Measurements from ENCODE around the gene WIPF1.

The WIPF1 gene

DNA sequence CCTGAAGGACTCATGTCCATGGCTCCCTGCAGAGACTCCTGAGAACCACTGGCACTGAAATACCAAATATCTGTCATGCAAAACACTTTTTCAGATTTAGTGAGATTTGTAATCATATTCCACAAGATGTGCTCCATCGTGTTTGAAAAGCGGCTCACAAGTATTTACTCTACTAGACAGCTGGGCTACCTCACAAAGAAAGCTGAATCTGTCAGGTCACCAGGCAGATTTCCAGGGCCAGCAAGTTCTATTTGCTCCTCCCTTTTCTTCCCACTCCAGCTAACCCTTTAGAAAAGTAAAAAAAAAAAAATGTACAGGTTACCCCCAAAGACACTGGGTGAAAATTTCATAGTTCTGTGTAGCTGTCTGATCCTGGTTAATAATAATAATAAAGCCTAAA, 22.9 kb downstream of the WIPF1 start:
- H3K27me3 ChIP-seq (ENCODE audit: control insufficient read depth, insufficient read depth, low read length), result no peaks in the 10 kb centered on the region
- H3K27ac ChIP-seq, result no peak overlapping the region
- no peak overlapping the region for H3K9ac ChIP-seq
- no peaks in the 10 kb centered on the region for H3K36me3 ChIP-seq (ENCODE audit: control insufficient read depth, insufficient read depth, low read length)
- TF ChIP-seq, protein P1, sequence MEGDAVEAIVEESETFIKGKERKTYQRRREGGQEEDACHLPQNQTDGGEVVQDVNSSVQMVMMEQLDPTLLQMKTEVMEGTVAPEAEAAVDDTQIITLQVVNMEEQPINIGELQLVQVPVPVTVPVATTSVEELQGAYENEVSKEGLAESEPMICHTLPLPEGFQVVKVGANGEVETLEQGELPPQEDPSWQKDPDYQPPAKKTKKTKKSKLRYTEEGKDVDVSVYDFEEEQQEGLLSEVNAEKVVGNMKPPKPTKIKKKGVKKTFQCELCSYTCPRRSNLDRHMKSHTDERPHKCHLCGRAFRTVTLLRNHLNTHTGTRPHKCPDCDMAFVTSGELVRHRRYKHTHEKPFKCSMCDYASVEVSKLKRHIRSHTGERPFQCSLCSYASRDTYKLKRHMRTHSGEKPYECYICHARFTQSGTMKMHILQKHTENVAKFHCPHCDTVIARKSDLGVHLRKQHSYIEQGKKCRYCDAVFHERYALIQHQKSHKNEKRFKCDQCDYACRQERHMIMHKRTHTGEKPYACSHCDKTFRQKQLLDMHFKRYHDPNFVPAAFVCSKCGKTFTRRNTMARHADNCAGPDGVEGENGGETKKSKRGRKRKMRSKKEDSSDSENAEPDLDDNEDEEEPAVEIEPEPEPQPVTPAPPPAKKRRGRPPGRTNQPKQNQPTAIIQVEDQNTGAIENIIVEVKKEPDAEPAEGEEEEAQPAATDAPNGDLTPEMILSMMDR (IDR thresholded peaks at IDR 0.05), result no peak
- H3K4me3 ChIP-seq (ENCODE audit: low read depth, low read length), result no peak overlapping the region
- H3K4me2 ChIP-seq (ENCODE audit: low read length), result no peak overlapping the region
- no peaks in the 10 kb centered on the region for H3K9me3 ChIP-seq (ENCODE audit: control insufficient read depth, low read length)
- no peaks in the 10 kb centered on the region for H3K4me1 ChIP-seq
- H3K79me2 ChIP-seq, result no peaks in the 10 kb centered on the region
- no peak overlapping the region for H2AFZ ChIP-seq

DNA sequence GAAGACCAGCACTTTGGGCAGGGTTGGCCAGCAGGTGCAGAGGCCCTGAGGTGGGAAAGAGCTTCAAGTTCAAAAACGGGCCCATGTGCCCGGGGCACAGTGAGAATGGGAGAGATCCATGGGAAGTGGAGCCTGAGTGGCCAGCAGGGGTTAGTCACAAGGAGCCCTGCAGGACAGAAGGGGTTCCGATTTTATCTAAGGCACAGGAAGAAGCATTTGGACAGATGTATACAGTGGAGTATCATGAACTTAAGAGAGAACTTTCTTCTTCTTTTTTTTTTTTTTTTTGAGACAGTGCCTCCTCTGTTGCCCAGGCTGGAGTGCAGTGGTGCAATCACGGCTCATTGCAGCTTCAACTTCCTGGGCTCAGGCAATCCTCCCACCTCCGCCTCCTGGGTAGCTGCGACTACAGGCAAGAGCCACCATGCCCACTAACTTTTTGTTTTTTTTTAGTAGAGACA, 24.0 kb downstream of the WIPF1 start:
- Histone ChIP-seq H3K4me1 (no peaks in the 10 kb centered on the region), H3K27ac (no peak overlapping the region), H3K4me3 (ENCODE audit: low read depth, low read length) (no peak overlapping the region), H2AFZ (no peak overlapping the region), H3K79me2 (no peaks in the 10 kb centered on the region), H3K36me3 (ENCODE audit: control insufficient read depth, insufficient read depth, low read length) (no peaks in the 10 kb centered on the region), H3K9me3 (ENCODE audit: control insufficient read depth, low read length) (no peaks in the 10 kb centered on the region), H3K9ac (no peak overlapping the region), H3K4me2 (ENCODE audit: low read length) (no peak overlapping the region), H3K27me3 (ENCODE audit: control insufficient read depth, insufficient read depth, low read length) (no peaks in the 10 kb centered on the region)
- TF ChIP-seq, protein P1 (IDR thresholded peaks at IDR 0.05), result no peak

DNA sequence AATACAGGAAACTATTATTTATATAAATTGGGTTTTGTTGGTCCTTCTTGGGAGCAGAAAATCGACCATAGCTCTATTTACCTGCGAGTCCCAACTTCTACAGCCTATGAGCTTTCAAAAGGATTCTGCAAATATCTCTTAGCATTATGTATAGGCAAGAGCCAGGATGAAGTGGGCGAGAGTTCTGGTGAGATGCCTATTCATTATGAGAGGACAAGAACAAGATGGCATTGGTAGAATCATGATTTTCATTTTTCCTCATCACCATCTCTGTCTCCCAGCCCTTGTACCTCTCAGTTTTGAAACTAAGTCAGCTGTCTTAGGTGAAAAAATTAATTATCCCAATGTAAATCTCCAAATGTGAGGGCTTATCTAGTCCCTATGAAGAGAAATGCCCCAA, 25.0 kb downstream of the WIPF1 start:
- TF ChIP-seq, protein P1 (IDR thresholded peaks at IDR 0.05), result no peak
- Histone ChIP-seq H3K9me3 (ENCODE audit: control insufficient read depth, low read length) (no peaks in the 10 kb centered on the region), H3K4me1 (no peaks in the 10 kb centered on the region), H3K9ac (no peak overlapping the region), H3K79me2 (no peaks in the 10 kb centered on the region), H3K36me3 (ENCODE audit: control insufficient read depth, insufficient read depth, low read length) (no peaks in the 10 kb centered on the region), H3K4me3 (ENCODE audit: low read depth, low read length) (no peak overlapping the region), H2AFZ (no peak overlapping the region), H3K27ac (no peak overlapping the region), H3K4me2 (ENCODE audit: low read length) (no peak overlapping the region), H3K27me3 (ENCODE audit: control insufficient read depth, insufficient read depth, low read length) (no peaks in the 10 kb centered on the region)

DNA sequence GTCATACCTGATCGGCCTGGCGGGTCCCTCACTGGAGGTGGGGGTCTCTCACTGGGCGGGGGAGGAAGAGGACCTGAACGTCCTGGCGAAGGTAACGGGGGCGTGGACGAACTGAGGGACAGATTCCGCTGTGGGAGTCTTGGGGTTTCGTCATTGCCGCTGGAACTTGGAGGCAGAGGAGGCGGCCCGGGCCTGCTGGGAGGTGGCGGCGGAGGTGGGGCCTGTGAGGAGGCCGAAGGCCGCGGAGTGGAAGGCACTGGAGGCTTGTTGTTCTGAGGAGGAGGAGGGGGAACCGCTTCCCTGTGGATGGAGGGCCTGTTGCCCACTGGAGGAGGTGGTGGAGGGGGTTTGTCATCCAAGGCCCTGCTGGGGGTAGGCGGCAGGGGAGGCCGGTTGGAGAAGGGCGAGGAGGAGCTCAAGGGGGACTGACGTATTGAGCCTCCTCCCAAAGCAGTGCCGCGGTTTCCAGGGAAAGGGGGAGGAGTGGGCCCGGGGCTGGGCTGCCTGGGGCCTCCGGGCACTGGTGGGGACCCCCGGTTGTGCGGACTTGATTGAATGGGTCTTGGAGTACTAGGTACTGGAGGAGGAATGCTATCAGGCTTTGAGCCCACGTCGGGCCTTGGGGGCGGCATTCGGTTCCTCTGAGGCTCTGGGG, 25.8 kb downstream of the WIPF1 start:
- no peaks in the 10 kb centered on the region for H3K4me1 ChIP-seq
- no peaks in the 10 kb centered on the region for H3K36me3 ChIP-seq (ENCODE audit: control insufficient read depth, insufficient read depth, low read length)
- TF ChIP-seq, protein P1 (IDR thresholded peaks at IDR 0.05), result no peak
- no peak overlapping the region for H2AFZ ChIP-seq
- no peaks in the 10 kb centered on the region for H3K27me3 ChIP-seq (ENCODE audit: control insufficient read depth, insufficient read depth, low read length)
- H3K79me2 ChIP-seq, result no peaks in the 10 kb centered on the region
- no peak overlapping the region for H3K4me2 ChIP-seq (ENCODE audit: low read length)
- no peak overlapping the region for H3K9ac ChIP-seq
- no peak overlapping the region for H3K27ac ChIP-seq
- H3K9me3 ChIP-seq (ENCODE audit: control insufficient read depth, low read length), result no peaks in the 10 kb centered on the region
- no peak overlapping the region for H3K4me3 ChIP-seq (ENCODE audit: low read depth, low read length)

DNA sequence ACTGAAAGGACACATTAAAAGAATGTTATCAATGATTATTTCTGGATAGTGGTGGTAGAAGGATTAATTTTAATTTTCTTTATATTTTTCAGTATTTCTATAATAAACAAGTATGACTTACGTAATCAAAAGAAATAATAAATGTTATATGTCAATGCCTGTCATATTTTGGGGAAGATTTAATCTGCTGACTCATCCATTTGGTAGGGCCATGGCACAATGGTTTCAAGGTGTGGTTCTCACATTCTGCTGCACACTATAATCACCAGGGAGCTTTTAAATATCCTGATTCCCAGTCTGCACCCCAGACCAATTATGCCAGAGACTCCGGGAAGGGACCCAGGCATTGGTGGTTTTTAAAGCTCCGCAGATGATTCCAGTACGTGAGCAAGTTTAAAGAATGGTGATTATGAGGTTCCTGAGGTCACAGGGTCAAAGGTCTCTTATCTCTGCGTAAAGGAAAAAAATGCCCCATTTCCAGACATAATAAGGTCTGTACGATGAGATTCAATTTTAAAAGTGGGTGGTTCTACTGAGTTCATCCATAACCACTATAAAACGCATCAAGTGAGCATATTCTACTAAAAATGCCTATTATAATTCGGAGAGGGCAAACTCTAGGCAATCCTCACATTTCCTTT, 27.2 kb downstream of the WIPF1 start:
- H3K4me3 ChIP-seq (ENCODE audit: low read depth, low read length), result no peak overlapping the region
- H3K4me2 ChIP-seq (ENCODE audit: low read length), result no peak overlapping the region
- TF ChIP-seq, protein P1 (IDR thresholded peaks at IDR 0.05), result no peak
- no peak overlapping the region for H3K9ac ChIP-seq
- H3K4me1 ChIP-seq, result no peaks in the 10 kb centered on the region
- H3K27ac ChIP-seq, result no peak overlapping the region
- H3K27me3 ChIP-seq (ENCODE audit: control insufficient read depth, insufficient read depth, low read length), result no peaks in the 10 kb centered on the region
- H2AFZ ChIP-seq, result no peak overlapping the region
- no peaks in the 10 kb centered on the region for H3K36me3 ChIP-seq (ENCODE audit: control insufficient read depth, insufficient read depth, low read length)
- no peaks in the 10 kb centered on the region for H3K9me3 ChIP-seq (ENCODE audit: control insufficient read depth, low read length)
- H3K79me2 ChIP-seq, result no peaks in the 10 kb centered on the region
